GM19324 (cell line): ENCODE results near the gene VWA1.
A peak's percentile ranks its signal among the peaks of the same experiment; 100 is the strongest.
"Not testable (repeated sequence)": the region's sequence is repeated elsewhere in the genome, so short reads cannot be mapped to it uniquely, and the experiment has no call there.

Experiments used
- ATAC-seq: cut with Tn5 transposase; IDR thresholded peaks from one replicate; pipeline ENCODE4 v1.9.1; 2021; ENCODE audit warnings: mild to moderate bottlenecking, moderate library complexity; ENCODE audit not compliant: unreplicated experiment, low FRiP score

VWA1 gene

DNA sequence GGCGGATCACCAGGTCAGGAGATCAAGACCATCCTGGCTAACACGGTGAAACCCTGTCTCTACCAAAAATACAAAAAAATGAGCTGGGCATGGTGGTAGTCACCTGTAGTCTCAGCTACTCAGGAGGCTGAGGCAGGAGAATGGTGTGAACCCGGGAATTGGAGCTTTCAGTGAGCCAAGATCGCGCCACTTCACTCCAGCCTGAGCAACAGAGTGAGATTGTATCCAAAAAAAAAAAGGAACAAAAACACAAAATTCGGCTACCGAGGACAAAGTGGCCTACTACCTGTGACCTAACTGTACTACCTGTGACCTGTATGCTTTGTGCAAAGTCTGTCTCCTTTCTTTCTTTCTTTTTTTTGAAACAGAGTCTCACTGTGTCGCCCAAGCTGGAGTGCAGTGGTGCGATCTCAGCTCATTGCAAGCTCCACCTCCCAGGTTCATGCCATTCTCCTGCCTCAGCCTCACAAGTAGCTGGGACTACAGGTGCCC is 32.5 kb upstream of the VWA1 start:
- ATAC-seq: not testable (repeated sequence)

DNA sequence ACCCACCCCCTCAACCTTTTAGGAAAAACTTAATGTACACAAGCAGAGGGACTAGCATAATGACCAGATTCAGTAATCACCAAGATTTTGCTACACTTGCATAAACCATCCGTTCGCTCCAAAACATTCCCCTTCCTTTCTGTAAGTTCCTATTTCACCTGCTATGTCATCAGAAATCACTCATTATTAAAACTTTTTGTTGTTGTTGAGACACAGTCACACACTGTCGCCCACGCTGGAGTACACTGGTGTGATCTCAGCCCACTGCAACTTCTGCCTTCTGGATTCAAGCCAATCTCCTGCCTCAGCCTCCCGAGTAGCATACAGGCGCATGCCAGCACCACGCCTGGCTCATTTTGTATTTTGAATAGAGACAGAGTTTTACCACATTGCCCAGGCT is 31.8 kb upstream of the VWA1 start:
- ATAC-seq: no peak

DNA sequence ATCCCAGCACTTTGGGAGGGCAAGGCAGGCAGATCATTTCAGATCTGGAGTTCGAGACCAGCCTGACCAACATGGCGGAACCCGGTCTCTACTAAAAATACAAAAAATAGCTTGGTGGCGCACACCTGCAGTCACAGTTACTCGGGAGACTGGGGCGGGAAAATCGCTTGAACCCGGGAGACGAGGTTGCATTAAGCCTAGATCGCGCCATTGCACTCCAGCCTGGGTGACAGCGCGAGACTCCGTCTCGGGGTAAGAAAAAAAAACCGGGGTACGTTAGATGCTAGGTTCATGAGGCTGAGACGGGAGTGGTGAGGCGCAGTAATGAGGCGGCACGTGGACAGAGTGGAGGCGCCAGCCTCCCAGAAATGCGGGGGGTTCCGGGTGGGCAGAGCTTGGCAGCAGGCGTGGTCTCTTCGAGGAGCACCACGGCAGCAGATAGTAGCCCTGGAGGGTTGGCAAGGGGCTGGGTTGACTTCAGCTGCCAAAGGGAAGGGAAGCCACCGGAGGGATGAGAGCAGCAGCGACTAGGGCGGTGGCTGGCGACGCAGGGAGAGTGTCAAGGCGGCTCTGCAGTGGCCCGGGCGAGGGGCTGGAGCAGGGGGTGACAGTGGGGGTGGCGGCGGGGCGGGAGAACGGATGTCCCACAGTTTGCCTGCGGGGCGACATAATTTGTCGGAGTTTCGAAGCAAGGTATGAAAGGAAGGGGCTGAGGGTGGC is 29.2 kb upstream of the VWA1 start:
- ATAC-seq: no peak

DNA sequence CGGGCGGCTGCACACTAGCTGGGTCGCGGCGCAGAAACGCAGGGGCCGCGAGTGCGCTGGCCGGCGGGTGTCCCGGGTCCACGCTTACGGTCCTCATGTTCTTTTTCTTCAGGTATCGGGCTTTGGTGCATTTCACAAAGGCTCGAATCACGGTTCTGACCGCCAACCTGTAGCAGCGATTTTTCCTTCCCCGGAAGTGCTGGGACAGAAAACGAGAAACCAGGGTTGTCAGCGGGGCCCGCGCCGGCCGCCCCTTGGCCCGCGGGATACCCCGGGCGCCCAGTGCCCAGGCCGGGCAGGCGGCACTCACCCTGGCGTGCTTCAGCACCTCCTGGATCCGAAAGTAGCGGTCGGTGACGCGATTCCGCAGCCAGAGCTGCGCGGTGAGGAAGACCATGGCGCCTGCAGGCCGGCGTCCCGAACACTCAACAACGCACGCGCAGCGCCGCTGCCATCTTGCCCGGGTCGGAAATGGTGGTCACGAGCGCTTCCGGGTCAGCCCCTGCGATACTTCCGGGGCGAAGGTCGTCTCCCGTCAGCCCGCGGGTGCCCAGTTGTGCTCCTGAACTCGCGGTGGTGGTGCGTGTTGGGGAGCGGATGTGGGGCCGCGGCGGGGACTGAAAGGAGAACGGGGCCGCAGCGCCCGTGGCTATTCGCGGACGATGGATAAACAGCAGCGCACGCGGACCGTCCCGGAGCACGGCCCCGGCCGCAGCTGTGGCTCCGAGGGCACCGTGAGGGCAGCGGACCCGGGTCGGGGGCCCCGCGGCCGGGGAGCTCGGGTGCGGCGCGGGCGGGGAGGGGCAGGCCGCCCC is 28.5 kb upstream of the VWA1 start, which contains the start of gene MRPL20:
Gene MRPL20, minus strand, starts transcription at position 473 of the 815 bp plus-strand sequence. Its CDS starts 76 bp downstream, at position 397.
- peak; percentile 91 for ATAC-seq

DNA sequence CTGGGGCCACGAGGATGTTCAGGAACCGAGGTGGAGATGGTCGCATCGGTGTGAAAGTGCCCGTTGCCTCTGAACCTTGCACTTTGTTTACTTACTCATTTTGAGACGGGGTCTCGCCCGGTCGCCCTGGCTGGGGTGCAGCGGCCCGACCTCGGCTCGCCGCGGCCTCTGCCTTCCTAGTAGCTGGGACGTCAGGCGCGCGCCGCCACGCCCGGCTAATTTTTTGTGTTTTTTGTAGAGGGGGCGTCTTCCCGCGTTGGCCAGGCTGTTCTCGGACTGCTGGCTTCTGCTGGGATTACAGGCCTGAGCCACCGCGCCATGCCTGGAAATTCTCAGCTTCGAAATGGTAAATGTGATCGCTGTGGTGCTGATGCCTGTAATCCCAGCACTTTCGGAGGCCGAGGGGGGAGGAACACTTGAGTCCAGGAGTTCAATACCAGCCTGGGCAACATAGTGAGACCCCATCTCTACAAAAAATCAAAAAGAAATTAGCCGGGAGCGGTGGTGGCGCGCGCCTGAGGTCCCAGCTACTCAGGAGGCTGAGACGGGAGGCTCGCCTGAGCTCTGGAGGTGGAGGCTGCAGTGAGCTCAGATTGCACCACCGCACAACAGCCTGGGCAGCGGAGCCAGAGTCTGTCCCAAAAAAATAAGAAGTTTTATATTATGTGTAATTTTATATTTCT is 27.7 kb upstream of the VWA1 start:
- ATAC-seq: peak; percentile 17

- not testable (repeated sequence) for ATAC-seq
These were observed 25.3 kb upstream of the VWA1 start for GRCh38 chr1:1410238-1410637.

DNA sequence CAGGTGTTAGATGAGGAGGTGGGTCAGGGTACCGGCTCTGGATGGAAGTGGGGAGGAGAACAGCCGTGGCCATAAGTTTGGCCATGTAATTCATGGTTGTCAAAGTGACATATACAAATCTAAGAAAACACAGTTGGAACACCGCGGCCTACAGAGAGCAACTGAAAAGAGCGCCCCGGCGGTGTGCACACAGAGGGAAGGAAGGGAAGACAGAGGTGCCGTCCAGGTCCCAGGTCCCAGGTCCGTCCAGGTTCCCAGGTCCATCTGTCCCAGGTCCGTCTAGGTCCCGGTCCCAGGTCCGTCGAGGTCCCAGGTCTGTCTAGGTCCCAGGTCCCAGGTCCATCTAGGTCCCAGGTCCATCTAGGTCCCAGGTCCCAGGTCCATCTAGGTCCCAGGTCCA is 23.9 kb upstream of the VWA1 start:
- ATAC-seq: no peak

DNA sequence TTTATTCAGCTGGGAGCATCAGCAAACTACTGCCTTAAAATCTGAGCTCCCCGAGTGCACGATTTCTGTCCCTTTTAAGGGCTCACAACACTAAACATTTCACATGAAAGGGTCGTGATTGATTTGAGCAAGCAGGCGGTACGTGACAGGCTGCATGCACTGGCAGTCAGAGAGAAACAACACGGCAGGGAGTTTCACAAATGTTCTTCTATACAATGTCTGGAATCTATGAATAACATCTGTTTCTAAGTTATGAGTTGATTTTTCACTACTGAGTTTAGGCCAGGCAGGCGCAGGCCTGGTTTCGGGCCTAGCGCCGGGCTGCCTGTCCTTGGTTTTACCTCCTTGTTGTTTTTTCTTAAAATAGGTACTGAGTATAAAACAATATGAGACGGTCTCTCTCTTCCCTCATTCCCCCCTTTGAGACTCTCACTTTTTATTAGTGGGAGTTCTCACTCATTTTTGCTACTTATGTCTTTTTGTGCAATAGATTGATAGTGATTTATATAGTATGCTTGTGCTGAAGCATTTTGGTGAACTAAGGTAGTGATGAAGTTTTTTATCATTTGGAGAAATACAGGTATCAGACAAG is 23.1 kb upstream of the VWA1 start:
- ATAC-seq: not testable (repeated sequence)

DNA sequence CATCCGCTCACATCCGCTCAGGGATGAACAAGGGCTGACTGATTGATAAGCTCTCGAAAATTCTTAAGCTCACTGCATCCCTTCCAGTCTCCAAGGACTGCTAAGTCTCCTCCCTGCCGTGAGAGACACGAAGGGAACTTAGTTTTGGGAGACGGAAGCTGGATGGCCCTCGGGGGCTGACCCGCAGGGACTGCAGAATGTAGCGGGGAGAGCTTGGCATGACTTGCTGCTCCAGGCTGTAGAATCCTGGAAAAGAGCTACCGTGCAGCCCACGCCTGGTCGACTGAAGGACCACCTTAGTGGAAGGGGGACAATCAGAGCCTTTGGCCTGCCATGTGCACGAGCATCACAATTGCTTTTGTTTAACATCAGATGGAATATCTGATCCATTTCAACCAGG is 19.7 kb upstream of the VWA1 start:
- no peak for ATAC-seq

DNA sequence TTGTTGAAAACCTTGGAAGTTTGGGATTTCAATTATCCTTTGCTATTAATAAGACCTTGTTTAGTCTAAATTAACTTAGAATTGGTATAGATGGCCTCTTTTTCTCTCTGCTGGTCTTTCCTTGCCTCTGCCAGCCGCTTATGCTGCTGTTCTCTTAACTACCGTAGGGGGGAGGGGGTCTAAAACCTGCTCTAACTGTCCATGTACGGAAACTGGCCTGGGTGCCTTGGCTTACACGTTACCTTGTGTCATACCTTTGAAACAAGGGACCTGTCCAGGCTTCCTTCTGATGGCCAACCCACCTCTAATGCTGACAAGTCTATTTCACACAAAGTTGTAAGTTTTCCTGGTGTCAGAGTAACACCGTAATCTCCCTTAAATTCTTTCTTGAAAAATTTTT is 18.1 kb upstream of the VWA1 start:
- ATAC-seq: not testable (repeated sequence)

DNA sequence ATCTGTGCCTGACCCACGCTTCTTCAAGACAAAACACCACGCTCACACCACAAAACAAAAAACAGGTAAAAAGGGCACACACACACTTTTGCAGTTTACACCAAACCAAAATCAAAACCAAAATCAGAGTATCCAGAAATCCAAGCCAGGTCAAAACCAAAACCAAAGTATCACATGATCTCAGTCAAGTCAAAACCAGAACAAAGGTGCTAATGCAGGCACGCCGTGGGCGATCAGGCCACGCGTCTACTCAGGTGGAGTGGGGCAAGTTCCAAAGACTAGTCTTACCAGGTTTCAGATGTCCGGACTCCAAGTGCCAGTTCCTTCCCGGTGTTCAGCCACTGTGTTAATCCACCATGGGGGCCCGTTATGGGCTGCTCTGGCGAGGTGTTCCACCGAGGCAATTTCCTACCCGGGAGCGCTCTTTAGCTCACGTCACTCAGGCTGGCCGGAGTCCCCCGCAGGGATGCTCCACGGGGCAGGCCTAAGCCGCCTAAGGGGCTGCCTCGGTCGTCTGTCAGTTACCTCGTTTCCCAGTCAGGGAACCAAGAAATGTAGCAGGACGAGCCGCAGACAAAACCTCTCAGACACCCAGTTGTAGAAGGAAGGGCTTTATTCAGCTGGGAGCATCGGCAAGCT is 17.5 kb upstream of the VWA1 start:
- not testable (repeated sequence) for ATAC-seq

- ATAC-seq: no peak
These were observed 16.8 kb upstream of the VWA1 start for GRCh38 chr1:1418464-1419362.

DNA sequence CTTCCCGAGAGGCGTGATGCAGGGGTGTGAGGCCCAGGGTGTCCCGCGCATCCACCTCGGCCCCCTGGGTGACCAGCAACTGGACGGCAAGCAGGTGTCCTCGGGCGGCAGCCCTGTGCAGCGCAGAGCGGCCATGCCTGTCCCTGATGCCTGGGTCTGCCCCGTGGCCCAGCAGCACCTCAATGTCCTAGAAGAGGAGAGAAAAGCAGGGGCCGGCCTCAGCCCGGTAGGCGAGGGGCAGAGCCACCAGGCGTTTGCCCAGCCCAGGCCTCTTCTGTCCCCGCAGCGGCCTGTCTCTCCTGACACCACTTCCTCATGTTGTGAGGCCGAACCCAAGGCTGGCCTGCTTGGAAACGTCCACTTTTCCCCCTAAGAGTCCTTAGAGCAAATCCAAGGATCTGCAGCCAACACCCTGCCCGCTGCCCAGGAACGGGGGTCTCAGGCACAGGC is 16.1 kb upstream of the VWA1 start:
- no peak for ATAC-seq

GRCh38 chr1:1419813-1420653 is 15.5 kb upstream of the VWA1 start:
- ATAC-seq: no peak

GRCh38 chr1:1420654-1421141 is 14.8 kb upstream of the VWA1 start:
- ATAC-seq: no peak

DNA sequence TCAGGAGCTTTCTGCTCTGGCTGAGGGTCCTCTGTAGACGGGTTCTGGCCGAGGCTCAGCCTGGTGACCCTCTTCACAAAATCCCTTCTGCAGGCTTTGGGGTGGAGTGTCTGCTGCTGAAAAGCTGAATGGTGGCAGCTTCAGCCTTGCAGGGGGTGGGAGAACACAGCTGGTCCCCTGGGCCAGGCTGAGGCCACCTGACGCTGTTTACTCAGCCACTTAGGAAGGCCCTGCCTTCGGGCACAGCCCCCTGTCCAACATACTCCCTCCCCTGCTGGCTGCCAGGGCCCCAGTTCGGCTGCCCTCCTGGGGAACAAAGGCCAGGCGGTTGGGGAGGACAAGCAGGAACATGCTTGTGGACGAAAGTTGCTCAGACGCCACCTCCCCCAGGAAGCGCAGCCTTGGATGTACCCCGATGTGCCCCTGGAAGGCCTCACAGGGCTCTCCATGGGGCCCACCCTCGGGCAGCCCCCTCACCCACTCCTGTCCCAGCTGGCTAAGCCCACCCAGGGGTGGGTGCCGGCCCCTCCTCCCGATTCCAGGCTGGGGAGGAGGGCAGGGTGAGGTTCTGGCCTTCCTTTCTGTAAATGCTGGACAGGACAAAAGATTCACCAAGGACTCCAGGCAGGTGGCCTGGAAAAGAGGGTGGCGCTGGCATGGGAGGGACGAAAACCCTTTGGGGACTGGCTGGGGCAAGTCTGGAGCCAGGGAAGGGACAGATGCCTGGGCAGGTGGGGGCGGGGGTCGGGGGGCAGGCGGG is 14.2 kb upstream of the VWA1 start, which contains the start of gene ANKRD65:
Gene ANKRD65, minus strand, starts transcription at position 130 of the 760 bp plus-strand sequence. CDS start 271 bp downstream, outside the sequence.
- ATAC-seq: no peak

GRCh38 chr1:1421907-1422464 is 13.5 kb upstream of the VWA1 start:
- no peak for ATAC-seq
